AML-193 (cell line): ENCODE measurements around the gene IP6K3.

Experiments used
- DNase-seq, 2 experiments: peaks; one replicate each; lab custom pipeline; 2025; lab: John Stamatoyannopoulos, UW

IP6K3 gene

GRCh38 chr6:33746651-33747100 lies at the start of gene IP6K3:
IP6K3 (minus strand) TSS chr6:33746905; CDS start chr6:33735476, 11,429 bp downstream.
- no peak for DNase-seq

GRCh38 chr6:33794910-33795623 lies 48.4 kb upstream of the IP6K3 start:
- peak; percentile 74 to 83 for DNase-seq

GRCh38 chr6:33792981-33793380 lies 46.3 kb upstream of the IP6K3 start:
- DNase-seq, result no peak

GRCh38 chr6:33791620-33792019 lies 44.9 kb upstream of the IP6K3 start:
- no peak for DNase-seq

- DNase-seq, result no peak
Measured at GRCh38 chr6:33790910-33791309, 44.2 kb upstream of the IP6K3 start.

- no peak for DNase-seq
Measured at GRCh38 chr6:33790379-33790778, 43.7 kb upstream of the IP6K3 start.

- DNase-seq, result no peak
Measured at GRCh38 chr6:33789550-33789895, 42.8 kb upstream of the IP6K3 start.

- peak; percentile 79 to 88 for DNase-seq
Measured at GRCh38 chr6:33788694-33789549, 42.2 kb upstream of the IP6K3 start, which contains the start of gene LEMD2. LEMD2 (minus strand) TSS chr6:33789130; CDS start chr6:33789116, 14 bp downstream.

GRCh38 chr6:33787954-33788693 lies 41.4 kb upstream of the IP6K3 start:
- DNase-seq, result peak; percentile 91

- no peak for DNase-seq
Measured at GRCh38 chr6:33787346-33787953, 40.7 kb upstream of the IP6K3 start.

GRCh38 chr6:33786736-33787135 lies 40.0 kb upstream of the IP6K3 start:
- DNase-seq, result no peak

GRCh38 chr6:33785778-33786177 lies 39.1 kb upstream of the IP6K3 start:
- DNase-seq, result no peak

- DNase-seq, result no peak
Measured at GRCh38 chr6:33784787-33785186, 38.1 kb upstream of the IP6K3 start.

- DNase-seq, result no peak
Measured at GRCh38 chr6:33783781-33784520, 37.2 kb upstream of the IP6K3 start.

GRCh38 chr6:33782561-33782960 lies 35.9 kb upstream of the IP6K3 start:
- no peak for DNase-seq

GRCh38 chr6:33781131-33781975 lies 34.6 kb upstream of the IP6K3 start:
- no peak for DNase-seq

- DNase-seq, result no peak
Measured at GRCh38 chr6:33779895-33780294, 33.2 kb upstream of the IP6K3 start.

- DNase-seq, result no peak
Measured at GRCh38 chr6:33779290-33779689, 32.6 kb upstream of the IP6K3 start.

- DNase-seq, result no peak
Measured at GRCh38 chr6:33778444-33779121, 31.9 kb upstream of the IP6K3 start.
